Activated CD4-positive, alpha-beta T cell treated with anti-CD3 and anti-CD28 coated beads, Interleukin-2, Interleukin-6, amounts not matched to agents 100 ng/mL and 50 ng/mL, durations not matched to agents 16 hours and 8 hours (primary cell): ENCODE measurements around the gene ZNF541.
A peak's percentile ranks its signal among the peaks of the same experiment; 100 is the strongest.

Source experiments
- DNase-seq: peaks from one replicate; pipeline ENCODE4 v3.0.0-alpha.2; 2020

Gene ZNF541

GRCh38 chr19:47544476-47544875 lies 28.5 kb downstream of the ZNF541 start:
- no peak for DNase-seq

DNA sequence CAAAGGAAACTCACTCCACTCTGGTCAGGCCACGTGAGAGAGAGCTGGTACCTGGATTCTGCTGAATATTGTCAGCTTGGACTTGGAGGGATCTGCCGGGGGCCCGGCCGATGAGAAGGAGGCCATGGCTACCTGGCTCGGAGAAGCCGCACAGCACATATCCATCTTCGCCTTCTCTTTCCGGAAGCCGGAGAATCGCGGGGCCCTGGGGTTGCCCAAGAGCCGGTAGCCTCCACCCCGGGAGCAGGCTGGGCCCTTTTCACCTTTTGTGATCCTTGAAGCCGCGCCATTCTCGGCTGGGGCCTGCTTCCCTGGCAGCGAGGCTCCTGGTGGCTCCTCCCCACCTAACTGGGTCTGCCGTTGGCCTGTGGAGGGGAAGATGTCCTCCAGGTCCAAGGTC lies 28.9 kb downstream of the ZNF541 start:
- no peak for DNase-seq

DNA sequence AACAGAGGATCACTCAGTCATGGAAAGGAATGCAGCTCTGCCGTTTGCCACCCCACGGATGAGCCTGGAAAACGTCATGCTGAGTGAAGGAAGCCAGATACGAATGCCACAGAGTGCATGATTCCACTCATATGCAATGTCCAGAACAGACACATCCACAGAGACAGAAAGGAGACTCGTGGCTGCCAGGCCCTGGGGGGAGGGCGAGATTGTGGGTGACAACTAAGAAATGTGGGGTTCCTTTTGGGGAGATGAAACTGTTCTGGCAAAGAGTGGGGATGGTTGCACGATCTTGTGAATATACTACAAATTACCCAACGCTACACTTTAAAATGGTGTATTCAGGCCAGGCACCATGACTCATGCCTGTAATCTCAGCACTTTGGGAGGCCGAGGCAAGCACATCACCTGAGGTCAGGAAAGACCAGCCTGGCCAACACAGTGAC lies 30.9 kb downstream of the ZNF541 start:
- no peak for DNase-seq

DNA sequence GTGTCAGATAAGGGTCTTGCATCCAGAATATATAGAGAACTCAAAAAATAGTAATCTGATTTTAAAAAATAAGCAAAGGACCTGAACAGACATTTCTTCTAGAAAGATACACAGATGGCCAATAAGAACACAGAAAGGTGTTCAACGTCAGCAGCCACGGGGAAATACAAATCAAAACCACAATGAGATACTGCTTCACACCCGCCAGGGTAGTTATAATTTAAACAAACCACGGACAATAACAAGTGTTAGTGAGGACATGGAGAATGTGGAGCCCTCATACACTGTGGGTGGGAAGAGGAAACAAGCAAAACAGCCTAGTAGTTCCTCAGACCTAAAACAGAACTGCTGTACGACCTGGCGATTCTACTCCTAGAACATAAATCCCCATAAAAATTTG lies 31.4 kb downstream of the ZNF541 start:
- DNase-seq: peak; percentile 23

DNA sequence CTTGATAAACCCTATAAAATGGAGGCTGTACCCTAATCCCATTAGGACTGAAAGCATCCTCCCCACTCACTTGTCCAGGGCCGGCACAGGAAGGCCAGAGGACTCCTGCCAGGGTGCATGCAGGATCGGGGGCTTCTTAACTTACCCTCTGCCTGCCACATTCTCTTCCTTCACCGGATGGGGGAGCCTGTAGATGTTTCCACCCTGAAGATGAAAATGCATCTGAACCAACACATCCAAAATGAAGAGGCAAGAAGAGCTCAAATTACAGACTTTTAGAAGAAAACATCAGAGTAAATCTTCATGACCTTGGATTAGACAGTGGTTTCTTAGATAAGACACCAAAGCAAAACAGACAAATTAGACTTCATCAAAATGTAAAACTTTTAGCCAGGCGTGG lies 32.2 kb downstream of the ZNF541 start:
- no peak for DNase-seq

GRCh38 chr19:47539747-47540311 lies 33.1 kb downstream of the ZNF541 start:
- DNase-seq: no peak

DNA sequence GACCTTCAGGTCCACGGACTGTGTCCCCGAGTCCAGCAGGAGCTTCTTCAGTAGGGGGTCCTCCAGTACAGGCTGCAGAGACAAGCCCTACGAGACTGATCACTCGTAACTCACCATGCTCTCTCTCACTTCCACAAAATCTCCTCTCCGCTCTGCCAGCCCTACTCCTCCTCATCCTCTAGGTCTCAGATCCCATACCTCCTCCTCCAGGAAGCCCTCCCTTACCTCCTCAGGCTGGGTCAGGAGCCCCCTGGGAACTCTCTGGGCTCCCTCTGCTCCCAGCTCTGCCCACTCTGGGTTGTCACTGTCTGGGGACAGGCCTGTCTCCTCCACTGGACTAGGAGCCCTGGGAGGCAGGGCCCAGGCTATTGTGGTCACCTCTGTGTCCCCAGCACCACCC lies 34.1 kb downstream of the ZNF541 start:
- no peak for DNase-seq

DNA sequence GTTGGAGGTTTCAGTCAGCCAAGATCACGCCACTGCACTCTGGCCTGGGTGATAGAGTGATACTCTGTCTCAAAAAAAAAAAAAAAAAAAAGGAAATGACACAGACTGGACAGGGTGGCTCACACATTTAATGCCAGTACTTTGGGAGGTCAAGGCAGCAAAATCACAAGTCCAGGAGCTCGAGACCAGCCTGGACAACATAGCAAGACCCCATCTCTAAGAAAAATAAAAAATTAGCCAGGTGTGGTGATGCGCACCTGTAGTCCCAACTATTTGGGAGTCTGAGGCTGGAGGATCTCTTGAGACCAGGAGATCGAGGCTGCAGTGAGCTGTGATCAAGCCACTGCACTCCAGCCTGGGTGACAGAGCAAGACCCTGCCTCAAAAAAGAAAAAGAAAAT lies 35.5 kb downstream of the ZNF541 start:
- DNase-seq: no peak

DNA sequence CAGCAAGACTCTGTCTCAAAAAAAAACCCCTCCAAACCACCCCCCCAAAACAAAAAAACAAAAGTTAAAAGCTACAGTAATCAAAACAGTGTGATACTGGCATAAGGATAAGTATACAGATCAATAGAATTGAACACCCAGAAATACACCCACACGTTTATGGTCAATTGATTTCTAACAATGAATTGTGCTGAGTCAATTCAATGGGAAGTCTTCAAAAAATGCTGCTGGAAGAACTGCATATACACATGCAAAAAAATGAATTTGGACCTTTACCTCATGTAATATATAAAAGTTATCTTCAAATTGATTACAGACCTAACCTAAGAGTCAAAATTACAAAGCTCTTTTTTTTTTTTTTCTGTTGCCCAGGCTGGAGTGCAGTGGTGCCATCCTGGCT lies 38.3 kb downstream of the ZNF541 start:
- DNase-seq: no peak

- no peak for DNase-seq
Measured at GRCh38 chr19:47531640-47532387, 41.1 kb downstream of the ZNF541 start.

DNA sequence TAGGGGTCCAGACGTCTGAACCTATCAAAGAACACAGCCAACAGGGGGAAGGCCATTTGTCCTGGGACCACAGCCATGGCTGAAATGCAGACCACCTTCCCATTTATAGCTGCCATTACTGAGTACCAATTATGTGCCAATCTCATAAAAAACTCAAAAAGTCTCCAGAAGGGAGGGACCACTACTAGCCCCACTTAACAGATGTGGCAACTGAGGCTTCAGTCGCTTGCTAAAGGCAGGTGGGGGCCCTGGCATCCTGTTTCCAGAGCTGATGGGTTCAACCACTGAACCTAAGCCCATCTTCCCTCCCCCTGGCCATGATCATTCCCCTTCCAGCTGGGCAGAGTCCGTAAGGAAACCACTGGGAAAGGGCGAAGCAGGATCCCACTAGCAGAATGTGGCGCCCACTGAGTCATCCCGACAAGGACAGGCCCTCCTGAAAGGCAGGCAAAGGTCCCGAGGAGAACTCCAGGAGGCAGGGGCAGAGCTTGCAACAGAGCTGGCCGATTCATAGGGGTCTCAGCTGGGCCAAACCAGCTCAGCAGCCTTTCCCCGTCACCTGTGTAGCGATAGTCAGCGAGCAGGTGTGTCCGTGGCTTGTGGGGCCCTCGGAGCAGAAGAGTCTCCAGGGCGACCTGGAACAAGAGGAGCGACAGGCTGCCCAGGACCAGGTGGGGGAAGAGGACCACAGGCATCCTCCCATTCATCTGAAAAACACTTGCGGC lies 43.8 kb downstream of the ZNF541 start:
- no peak for DNase-seq

DNA sequence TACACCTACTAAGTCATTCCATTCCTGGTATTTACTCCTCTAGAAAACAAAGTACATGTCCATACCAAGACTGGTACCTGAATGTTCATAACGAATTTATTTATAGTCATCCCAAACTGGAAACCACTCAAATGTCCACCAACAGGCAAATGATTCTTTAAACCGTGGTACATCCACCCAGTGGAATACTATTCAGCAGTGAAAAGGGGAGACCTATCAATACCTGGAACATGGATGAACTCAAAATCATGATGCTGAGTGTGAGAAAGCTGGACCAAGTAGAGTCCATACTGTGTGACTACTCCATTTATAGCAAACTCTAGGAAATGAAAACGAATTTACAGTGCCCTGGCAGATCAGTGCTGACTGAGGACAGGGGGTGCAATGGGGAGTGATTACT lies 46.1 kb downstream of the ZNF541 start:
- no peak for DNase-seq

GRCh38 chr19:47523473-47523872 lies 49.5 kb downstream of the ZNF541 start:
- DNase-seq: no peak
